Gastroesophageal sphincter (tissue), 4 donors: ENCODE results near the gene C4BPA. TPM values are rescaled to one million over a fixed set of nuclear protein-coding genes. Genes with fewer than 3 reads are reported as not detected.

Experiments used
- ATAC-seq: fragments of 150-250 bp; one replicate; pipeline ENCODE4 v1.9.1; 2016; ENCODE audit warnings: mild to moderate bottlenecking, moderate library complexity
- H3K27ac ChIP-seq, 4 donors: fragments of 200-600 bp; sonication (generic) in 3 of 4; 1 replicate in 3 of 4; 2 replicates in 1 of 4; pipeline ENCODE4 v1.5.1; 2016 to 2019
- H3K27me3 ChIP-seq: fragments of 200-600 bp; sonication (generic); one replicate; pipeline ENCODE4 v1.5.1; 2019
- H3K36me3 ChIP-seq, 2 donors: fragments of 200-600 bp; sonication (generic); one replicate each; pipeline ENCODE4 v1.5.1; 2019; ENCODE audit warnings: control low read depth in 1 of 2
- H3K4me1 ChIP-seq, 3 donors: fragments of 200-600 bp; sonication (generic); 1 replicate in 2 of 3; 2 replicates in 1 of 3; pipeline ENCODE4 v1.5.1; 2016 to 2019; ENCODE audit warnings: control low read depth in 2 of 3
- H3K4me3 ChIP-seq, 2 donors: fragments of 200-600 bp; sonication (generic); one replicate each; pipeline ENCODE4 v1.5.1; 2019; ENCODE audit warnings: mild to moderate bottlenecking in 1 of 2, moderate library complexity in 1 of 2
- H3K9me3 ChIP-seq, 3 donors: fragments of 200-600 bp; sonication (generic); one replicate each; pipeline ENCODE4 v1.5.1; 2017 to 2019; ENCODE audit warnings: control low read depth in 2 of 3
- EP300 ChIP-seq: sonication (generic); formaldehyde crosslinking; IDR thresholded peaks from one replicate; pipeline ENCODE4 v1.6.1; 2017; ENCODE audit warnings: antibody characterized with exemption, mild to moderate bottlenecking
- POLR2A ChIP-seq, 2 donors: fragments of 450-650 bp; IDR thresholded peaks; one replicate each; pipeline ENCODE4 v1.6.1; 2017; ENCODE audit warnings: antibody characterized with exemption in 2 of 2, mild to moderate bottlenecking in 2 of 2, moderate library complexity in 1 of 2
- POLR2AphosphoS5 ChIP-seq: sonication (generic); formaldehyde crosslinking; IDR thresholded peaks from one replicate; pipeline ENCODE4 v1.6.1; 2017; ENCODE audit warnings: antibody characterized with exemption
- WGBS, 2 donors: methylation state at CpG; one replicate each; pipeline ENCODE4 v1.1.5; 2018; ENCODE audit warnings: low coverage in 1 of 2; 5-methylcytosine and 5-hydroxymethylcytosine counted together
- total RNA-seq, 4 donors: library from RNA; depleted of rRNA; stranded (reverse); fragments of >200 nt; gene quantifications; one replicate each; pipeline ENCODE4 v1.1.0, GENCODE V29; 2016
- TF ChIP-seq, protein P1 (sequence below), 4 experiments: fragments of 200-600 bp in 2 of 4; fragments of 450-650 bp in 2 of 4; sonication (generic) in 1 of 4; IDR thresholded peaks; one replicate each; pipeline ENCODE4 v1.5.1; 2017 to 2019; ENCODE audit warnings: antibody characterized with exemption in 4 of 4, mild to moderate bottlenecking in 2 of 4, moderate library complexity in 2 of 4

C4BPA gene
- total RNA-seq, 4 donors from 2014 or later, result 3.1 TPM; not detected in 3

DNA sequence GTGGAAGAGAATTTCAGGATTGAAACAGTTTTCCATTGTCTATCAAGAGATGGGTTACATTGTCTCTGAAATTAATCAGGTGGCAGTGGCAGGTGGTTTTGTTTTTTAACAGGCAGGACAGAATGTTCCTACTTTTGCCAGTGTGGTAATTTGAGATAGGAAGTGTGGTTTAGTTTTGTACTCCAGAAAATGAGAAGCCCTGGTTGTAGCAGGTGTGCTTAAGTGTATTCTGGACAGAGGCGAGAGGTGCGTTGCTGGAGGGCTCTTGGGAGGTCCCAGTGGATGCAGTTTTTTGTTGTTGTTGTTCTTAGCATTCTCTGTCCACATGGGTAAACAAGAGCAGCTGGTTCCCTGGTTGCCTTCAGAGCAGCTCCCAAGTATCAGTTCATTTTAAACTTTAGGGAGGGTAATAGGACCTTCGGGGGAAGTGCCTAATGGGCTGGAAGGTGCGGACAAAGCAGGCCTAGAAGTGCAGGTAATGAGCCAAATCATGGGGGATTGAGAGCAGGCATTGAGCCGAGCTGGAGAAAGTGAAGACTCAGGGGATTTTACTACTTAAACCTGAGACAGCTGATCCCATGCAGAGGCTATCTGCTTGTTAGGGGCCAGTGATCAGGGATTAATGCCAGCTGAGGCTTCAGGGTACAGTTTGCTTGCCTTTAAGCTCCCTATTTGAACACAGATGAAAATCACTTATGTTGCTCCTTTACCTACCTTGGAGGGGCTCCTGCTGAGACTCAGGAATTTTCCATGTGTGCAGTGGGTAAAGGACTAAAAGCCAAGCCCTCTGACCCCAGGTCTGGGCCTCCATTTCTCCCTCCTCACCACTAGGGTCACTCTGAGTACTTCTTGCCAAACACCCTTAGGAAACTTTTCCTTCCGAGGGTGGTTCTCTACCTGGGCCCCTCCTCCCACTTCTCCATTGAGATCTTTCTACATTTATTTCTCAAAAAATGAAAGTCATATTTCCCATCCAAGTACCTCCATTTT is 44.9 kb upstream of the C4BPA start:
- H3K27me3 ChIP-seq, result no peaks in the 10 kb centered on the region
- WGBS, 2 donors, result 76% methylated on average over 6 of the region's 6 CpGs; no CpG with 5 or more reads in 1 of the 2 donors
- H3K4me1 ChIP-seq, result peaks cover 0 to 1% (median 0%) of the 10 kb centered on the region in 3 donors
- no peak overlapping the region for H3K27ac ChIP-seq
- no peak for ATAC-seq
- H3K36me3 ChIP-seq, result peaks cover 0 to 54% of the 10 kb centered on the region in 2 donors
- TF ChIP-seq, protein P1, sequence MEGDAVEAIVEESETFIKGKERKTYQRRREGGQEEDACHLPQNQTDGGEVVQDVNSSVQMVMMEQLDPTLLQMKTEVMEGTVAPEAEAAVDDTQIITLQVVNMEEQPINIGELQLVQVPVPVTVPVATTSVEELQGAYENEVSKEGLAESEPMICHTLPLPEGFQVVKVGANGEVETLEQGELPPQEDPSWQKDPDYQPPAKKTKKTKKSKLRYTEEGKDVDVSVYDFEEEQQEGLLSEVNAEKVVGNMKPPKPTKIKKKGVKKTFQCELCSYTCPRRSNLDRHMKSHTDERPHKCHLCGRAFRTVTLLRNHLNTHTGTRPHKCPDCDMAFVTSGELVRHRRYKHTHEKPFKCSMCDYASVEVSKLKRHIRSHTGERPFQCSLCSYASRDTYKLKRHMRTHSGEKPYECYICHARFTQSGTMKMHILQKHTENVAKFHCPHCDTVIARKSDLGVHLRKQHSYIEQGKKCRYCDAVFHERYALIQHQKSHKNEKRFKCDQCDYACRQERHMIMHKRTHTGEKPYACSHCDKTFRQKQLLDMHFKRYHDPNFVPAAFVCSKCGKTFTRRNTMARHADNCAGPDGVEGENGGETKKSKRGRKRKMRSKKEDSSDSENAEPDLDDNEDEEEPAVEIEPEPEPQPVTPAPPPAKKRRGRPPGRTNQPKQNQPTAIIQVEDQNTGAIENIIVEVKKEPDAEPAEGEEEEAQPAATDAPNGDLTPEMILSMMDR (IDR thresholded peaks at IDR 0.05), result no peak
- TF ChIP-seq POLR2AphosphoS5, result no peak
- TF ChIP-seq EP300, result no peak
- TF ChIP-seq POLR2A (IDR thresholded peaks at IDR 0.05), result no peak
- no peaks in the 10 kb centered on the region for H3K9me3 ChIP-seq
- H3K4me3 ChIP-seq, result no peak overlapping the region

DNA sequence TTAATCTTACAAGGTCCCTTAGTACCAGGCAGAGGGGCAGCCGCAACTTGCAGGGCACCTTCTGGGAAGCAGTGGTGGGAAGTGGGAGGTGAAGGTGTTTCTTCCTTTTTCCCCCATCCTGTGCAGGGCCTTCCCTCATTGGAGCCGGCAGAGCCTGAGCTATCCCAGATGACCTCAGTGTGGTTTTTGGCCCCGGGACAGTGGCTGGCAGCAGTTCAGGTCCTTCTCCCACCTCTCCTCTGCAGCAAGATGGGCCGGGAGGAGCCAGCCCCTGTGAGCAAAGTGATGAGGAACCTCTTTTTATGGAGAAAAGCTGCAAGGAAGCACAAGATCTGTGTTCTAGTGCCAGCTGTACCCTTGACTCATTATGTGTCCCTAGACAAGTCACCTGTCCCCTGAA is 44.2 kb upstream of the C4BPA start:
- ATAC-seq, result no peak
- H3K4me1 ChIP-seq, result no peaks in the 10 kb centered on the region
- no peak overlapping the region for H3K4me3 ChIP-seq
- H3K36me3 ChIP-seq, result peaks cover 0 to 61% of the 10 kb centered on the region in 2 donors
- no CpG with 5 or more reads among the region's 4 CpGs for WGBS, 2 donors
- H3K27me3 ChIP-seq, result no peaks in the 10 kb centered on the region
- H3K9me3 ChIP-seq, result no peaks in the 10 kb centered on the region
- no peak for TF ChIP-seq POLR2A (IDR thresholded peaks at IDR 0.05)
- TF ChIP-seq, protein P1 (IDR thresholded peaks at IDR 0.05), result no peak
- TF ChIP-seq EP300, result no peak
- TF ChIP-seq POLR2AphosphoS5, result no peak
- no peak overlapping the region for H3K27ac ChIP-seq

DNA sequence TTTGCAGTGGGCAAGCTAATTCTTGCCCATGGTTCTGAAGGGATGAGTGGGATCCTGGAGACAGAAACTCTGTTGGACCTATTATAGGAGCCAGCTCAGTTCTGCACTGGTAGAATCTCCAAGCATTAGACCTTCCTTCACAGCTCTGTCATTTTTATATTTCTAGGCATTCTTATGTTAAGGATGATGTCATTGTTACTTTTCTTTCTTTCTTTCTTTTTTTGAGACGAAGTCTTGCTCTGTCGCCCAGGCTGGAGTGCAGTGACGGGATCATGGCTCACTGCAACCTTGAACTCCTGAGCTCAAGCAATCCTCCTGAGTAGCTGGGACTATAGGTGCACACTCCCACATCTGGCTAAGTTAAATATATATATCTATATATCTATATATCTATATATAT is 43.4 kb upstream of the C4BPA start:
- Histone ChIP-seq H3K9me3 (no peaks in the 10 kb centered on the region), H3K4me1 (no peaks in the 10 kb centered on the region), H3K27ac (no peak overlapping the region), H3K36me3 (peaks cover 0 to 68% of the 10 kb centered on the region in 2 donors), H3K27me3 (no peaks in the 10 kb centered on the region), H3K4me3 (no peak overlapping the region)
- no peak for ATAC-seq
- TF ChIP-seq, protein P1 (IDR thresholded peaks at IDR 0.05), result no peak
- TF ChIP-seq EP300, result no peak
- TF ChIP-seq POLR2A (IDR thresholded peaks at IDR 0.05), result no peak
- no peak for TF ChIP-seq POLR2AphosphoS5
- 64 to 100% methylated on average over 3 of the region's 3 CpGs for WGBS, 2 donors

DNA sequence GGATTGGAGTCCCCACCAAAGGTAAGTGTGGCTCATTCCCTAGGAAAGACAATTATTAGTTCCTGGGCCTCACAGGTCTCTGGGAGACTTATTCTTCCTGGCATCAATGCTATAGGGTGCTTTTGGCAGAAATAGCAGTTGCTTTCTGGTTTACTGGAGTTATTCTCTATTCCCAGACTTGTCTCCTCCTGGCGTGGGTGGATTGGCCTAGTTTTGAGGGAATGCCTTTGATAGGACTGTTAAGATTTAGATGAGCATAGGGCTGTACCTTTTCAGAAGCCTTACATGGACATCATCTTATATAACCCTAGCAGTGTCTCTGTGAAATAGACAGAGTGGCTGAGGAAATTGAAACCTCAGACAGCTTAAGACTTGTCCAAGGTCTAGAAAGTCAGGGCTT is 42.0 kb upstream of the C4BPA start:
- H3K27me3 ChIP-seq, result no peaks in the 10 kb centered on the region
- TF ChIP-seq, protein P1 (IDR thresholded peaks at IDR 0.05), result no peak
- no peak for TF ChIP-seq POLR2AphosphoS5
- TF ChIP-seq EP300, result no peak
- TF ChIP-seq POLR2A (IDR thresholded peaks at IDR 0.05), result no peak
- 86% methylated on average over 1 of the region's 1 CpG; no CpG with 5 or more reads in 1 of the 2 donors for WGBS, 2 donors
- H3K27ac ChIP-seq, result no peak overlapping the region
- no peaks in the 10 kb centered on the region for H3K9me3 ChIP-seq
- H3K4me1 ChIP-seq, result no peaks in the 10 kb centered on the region
- no peak overlapping the region for H3K4me3 ChIP-seq
- H3K36me3 ChIP-seq, result peaks cover 0 to 69% of the 10 kb centered on the region in 2 donors
- ATAC-seq, result no peak
